Stimulated activated naive B cell treated with anti-CD40 and anti-IgM and Interleukin-4, amounts not matched to agents 10 μg/mL and 1 μg/mL and 100 μg/mL, for 72 hours (primary cell): ENCODE data around the gene ADAMTS10.
"Not testable (repeated sequence)": the region's sequence is repeated elsewhere in the genome, so short reads cannot be mapped to it uniquely, and the experiment has no call there.

Source experiments
- ATAC-seq, 2 donors: fragments of 150-1000 bp; cut with Tn5 transposase; replicated peaks; 2 replicates each; pipeline ENCODE4 v1.10.0; 2021; ENCODE audit warnings: moderate library complexity in 1 of 2
- DNase-seq: peaks from one replicate; pipeline ENCODE4 v3.0.0; 2021
- H3K27ac Mint-ChIP-seq: one replicate; pipeline ENCODE4 v1.8.0; 2022; ENCODE audit warnings: mild to moderate bottlenecking, mixed read lengths
- H3K27me3 Mint-ChIP-seq, 2 donors: one replicate each; pipeline ENCODE4 v1.8.0; 2022; ENCODE audit warnings: mixed read lengths in 2 of 2
- H3K36me3 Mint-ChIP-seq, 2 donors: one replicate each; pipeline ENCODE4 v1.8.0; 2022; ENCODE audit warnings: mixed read lengths in 2 of 2, mild to moderate bottlenecking in 1 of 2
- H3K4me1 Mint-ChIP-seq, 2 donors: one replicate each; pipeline ENCODE4 v1.8.0; 2022; ENCODE audit warnings: mixed read lengths in 2 of 2, mild to moderate bottlenecking in 1 of 2
- H3K4me3 Mint-ChIP-seq, 2 donors: one replicate each; pipeline ENCODE4 v1.8.0; 2022; ENCODE audit warnings: mild to moderate bottlenecking in 2 of 2, mixed read lengths in 2 of 2, moderate library complexity in 1 of 2
- H3K9me3 Mint-ChIP-seq, 2 donors: one replicate each; pipeline ENCODE4 v1.8.0; 2022; ENCODE audit warnings: mixed read lengths in 2 of 2, mild to moderate bottlenecking in 1 of 2

Gene ADAMTS10

GRCh38 chr19:8574619-8574922 lies 35.9 kb downstream of the ADAMTS10 start:
- DNase-seq, H3K4me3 Mint-ChIP-seq, H3K27ac Mint-ChIP-seq, H3K27me3 Mint-ChIP-seq, ATAC-seq, H3K9me3 Mint-ChIP-seq: not testable (repeated sequence)
- Mint-ChIP-seq H3K4me1 (peaks cover 37 to 79% of the 10 kb centered on the region in 2 donors), H3K36me3 (peaks cover 14 to 16% of the 10 kb centered on the region in 2 donors)

- DNase-seq, result no peak
- Mint-ChIP-seq H3K27ac (no peak overlapping the region), H3K4me3 (no peak overlapping the region), H3K36me3 (peaks cover 14 to 16% of the 10 kb centered on the region in 2 donors), H3K4me1 (peaks cover 41 to 82% of the 10 kb centered on the region in 2 donors), H3K9me3 (peaks cover 0 to 4% of the 10 kb centered on the region in 2 donors), H3K27me3 (no peaks in the 10 kb centered on the region)
- no peak for ATAC-seq
Observed at GRCh38 chr19:8573316-8573715, 37.2 kb downstream of the ADAMTS10 start.

- ATAC-seq (peak; percentile 30 to 35), DNase-seq (no peak)
- Mint-ChIP-seq H3K36me3 (peaks cover 14 to 16% of the 10 kb centered on the region in 2 donors), H3K4me3 (no peak overlapping the region), H3K27ac (no peak overlapping the region), H3K9me3 (peaks cover 0 to 4% of the 10 kb centered on the region in 2 donors), H3K4me1 (peaks cover 29 to 62% of the 10 kb centered on the region in 2 donors), H3K27me3 (no peaks in the 10 kb centered on the region)
Observed at GRCh38 chr19:8571006-8571411, 39.5 kb downstream of the ADAMTS10 start.

GRCh38 chr19:8569066-8569771 lies 41.3 kb downstream of the ADAMTS10 start:
- H3K9me3 Mint-ChIP-seq, result peaks cover 0 to 4% of the 10 kb centered on the region in 2 donors
- H3K4me3 Mint-ChIP-seq, result peak overlapping the region; percentile 30 to 40
- peaks cover 11 to 15% of the 10 kb centered on the region in 2 donors for H3K36me3 Mint-ChIP-seq
- DNase-seq (peak; percentile 54), ATAC-seq (peak; percentile 96 to 98)
- H3K27me3 Mint-ChIP-seq, result no peaks in the 10 kb centered on the region
- peaks cover 30 to 59% of the 10 kb centered on the region in 2 donors for H3K4me1 Mint-ChIP-seq
- peak overlapping the region; percentile 48 for H3K27ac Mint-ChIP-seq

GRCh38 chr19:8567522-8568172 lies 42.9 kb downstream of the ADAMTS10 start:
- H3K27me3 Mint-ChIP-seq, result no peaks in the 10 kb centered on the region
- no peak overlapping the region for H3K4me3 Mint-ChIP-seq
- H3K9me3 Mint-ChIP-seq, result no peaks in the 10 kb centered on the region
- ATAC-seq (no peak), DNase-seq (no peak)
- H3K36me3 Mint-ChIP-seq, result peaks cover 7 to 10% of the 10 kb centered on the region in 2 donors
- no peak overlapping the region for H3K27ac Mint-ChIP-seq
- peaks cover 22 to 52% of the 10 kb centered on the region in 2 donors for H3K4me1 Mint-ChIP-seq

GRCh38 chr19:8566855-8567254 lies 43.7 kb downstream of the ADAMTS10 start:
- Mint-ChIP-seq H3K36me3 (peaks cover 4 to 8% of the 10 kb centered on the region in 2 donors), H3K4me1 (peaks cover 17 to 44% of the 10 kb centered on the region in 2 donors), H3K27ac (no peak overlapping the region), H3K9me3 (no peaks in the 10 kb centered on the region), H3K4me3 (no peak overlapping the region), H3K27me3 (no peaks in the 10 kb centered on the region)
- DNase-seq (no peak), ATAC-seq (no peak)

- not testable (repeated sequence) for ATAC-seq, H3K27ac Mint-ChIP-seq, H3K4me3 Mint-ChIP-seq, DNase-seq, H3K9me3 Mint-ChIP-seq, H3K27me3 Mint-ChIP-seq, H3K36me3 Mint-ChIP-seq
- H3K4me1 Mint-ChIP-seq, result peaks cover 17 to 26% of the 10 kb centered on the region in 2 donors
Observed at GRCh38 chr19:8564866-8565265, 45.6 kb downstream of the ADAMTS10 start.

GRCh38 chr19:8561075-8561764 lies 49.3 kb downstream of the ADAMTS10 start:
- Mint-ChIP-seq H3K27ac (peak overlapping the region; percentile 47), H3K9me3 (no peaks in the 10 kb centered on the region), H3K4me3 (no peak overlapping the region), H3K27me3 (no peaks in the 10 kb centered on the region), H3K36me3 (peaks cover 4 to 12% of the 10 kb centered on the region in 2 donors), H3K4me1 (peaks cover 13 to 24% of the 10 kb centered on the region in 2 donors)
- DNase-seq (no peak), ATAC-seq (no peak)

- no peaks in the 10 kb centered on the region for H3K9me3 Mint-ChIP-seq
- no peaks in the 10 kb centered on the region for H3K27me3 Mint-ChIP-seq
- H3K27ac Mint-ChIP-seq, result peak overlapping the region; percentile 60
- H3K4me3 Mint-ChIP-seq, result no peak overlapping the region
- DNase-seq (no peak), ATAC-seq (no peak)
- H3K4me1 Mint-ChIP-seq, result peaks cover 8 to 12% of the 10 kb centered on the region in 2 donors
- peaks cover 10 to 20% of the 10 kb centered on the region in 2 donors for H3K36me3 Mint-ChIP-seq
Observed at GRCh38 chr19:8558325-8558724, 52.2 kb downstream of the ADAMTS10 start.

GRCh38 chr19:8557642-8558238 lies 52.8 kb downstream of the ADAMTS10 start:
- ATAC-seq, result no peak
- H3K4me1 Mint-ChIP-seq, result peaks cover 8 to 12% of the 10 kb centered on the region in 2 donors

GRCh38 chr19:8553729-8554128 lies 56.8 kb downstream of the ADAMTS10 start:
- H3K4me3 Mint-ChIP-seq, H3K27me3 Mint-ChIP-seq, H3K9me3 Mint-ChIP-seq, ATAC-seq, H3K27ac Mint-ChIP-seq, DNase-seq: not testable (repeated sequence)
- peaks cover 8 to 12% of the 10 kb centered on the region in 2 donors for H3K4me1 Mint-ChIP-seq
- peaks cover 22 to 30% of the 10 kb centered on the region in 2 donors for H3K36me3 Mint-ChIP-seq

More at GRCh38 chr19:8557642-8558238, 52.8 kb downstream of the ADAMTS10 start:
- no peaks in the 10 kb centered on the region for H3K27me3 Mint-ChIP-seq
- no peak for DNase-seq
- peaks cover 14 to 23% of the 10 kb centered on the region in 2 donors for H3K36me3 Mint-ChIP-seq
- no peak overlapping the region for H3K4me3 Mint-ChIP-seq
- H3K9me3 Mint-ChIP-seq, result no peaks in the 10 kb centered on the region
- peak overlapping the region; percentile 60 for H3K27ac Mint-ChIP-seq

- ATAC-seq (peak in 1 of 2 donors; percentile 67), DNase-seq (no peak)
- Mint-ChIP-seq H3K4me1 (peaks cover 5 to 7% of the 10 kb centered on the region in 2 donors), H3K4me3 (no peak overlapping the region), H3K36me3 (peaks cover 27 to 34% of the 10 kb centered on the region in 2 donors), H3K27ac (no peak overlapping the region), H3K9me3 (no peaks in the 10 kb centered on the region), H3K27me3 (no peaks in the 10 kb centered on the region)
Observed at GRCh38 chr19:8552810-8553209, 57.7 kb downstream of the ADAMTS10 start.

GRCh38 chr19:8550070-8550469 lies 60.4 kb downstream of the ADAMTS10 start:
- H3K4me3 Mint-ChIP-seq, result no peak overlapping the region
- H3K36me3 Mint-ChIP-seq, result peaks cover 35 to 36% of the 10 kb centered on the region in 2 donors
- H3K4me1 Mint-ChIP-seq, result peaks cover 0 to 5% of the 10 kb centered on the region in 2 donors
- no peak for DNase-seq
- no peak for ATAC-seq
- H3K9me3 Mint-ChIP-seq, result no peaks in the 10 kb centered on the region
- H3K27ac Mint-ChIP-seq, result no peak overlapping the region
- no peaks in the 10 kb centered on the region for H3K27me3 Mint-ChIP-seq

- H3K9me3 Mint-ChIP-seq, result no peaks in the 10 kb centered on the region
- ATAC-seq, result no peak
- no peaks in the 10 kb centered on the region for H3K27me3 Mint-ChIP-seq
- no peak overlapping the region for H3K4me3 Mint-ChIP-seq
- peaks cover 0 to 2% of the 10 kb centered on the region in 2 donors for H3K4me1 Mint-ChIP-seq
- no peak for DNase-seq
- H3K27ac Mint-ChIP-seq, result no peak overlapping the region
- H3K36me3 Mint-ChIP-seq, result peaks cover 20 to 22% of the 10 kb centered on the region in 2 donors
Observed at GRCh38 chr19:8545743-8546142, 64.8 kb downstream of the ADAMTS10 start.
